GM12878 (cell line): ENCODE measurements around the gene B4GALNT2.

Experiments used
- ATF2 ChIP-seq: IDR thresholded peaks from 2 replicates; pipeline ENCODE4 v1.6.1; 2012; ENCODE audit warnings: low read length, inconsistent platforms
- CHD2 ChIP-seq: IDR thresholded peaks from 2 replicates; pipeline ENCODE4 v1.6.1; 2011; ENCODE audit warnings: low read depth, low read length, improper control_type of control experiment, borderline replicate concordance
- GABPA ChIP-seq: IDR thresholded peaks from 2 replicates; pipeline ENCODE4 v1.6.1; 2014; ENCODE audit warnings: antibody characterized with exemption, low read depth, mild to moderate bottlenecking, inconsistent platforms
- HDAC6 ChIP-seq: fragments of 200-600 bp; sonication (generic); IDR thresholded peaks from one replicate; pipeline ENCODE4 v1.8.0; 2017; ENCODE audit warnings: antibody characterized with exemption; ENCODE audit not compliant: unreplicated experiment
- KAT2A ChIP-seq: conservative IDR thresholded peaks from 2 replicates; pipeline ENCODE4 v1.6.1; 2011; ENCODE audit warnings: low read depth, low read length; ENCODE audit not compliant: control insufficient read depth
- MYB ChIP-seq: fragments of 150-350 bp; IDR thresholded peaks from 2 replicates; pipeline ENCODE4 v1.6.1; 2014; ENCODE audit warnings: mild to moderate bottlenecking, low read depth, low read length, borderline replicate concordance
- PKNOX1 ChIP-seq: fragments of 450-650 bp; IDR thresholded peaks from 2 replicates; pipeline ENCODE4 v1.6.1; 2016; ENCODE audit warnings: mild to moderate bottlenecking
- POLR2A ChIP-seq: IDR thresholded peaks from 2 replicates; pipeline ENCODE4 v1.6.1; 2011; ENCODE audit warnings: low read depth, mild to moderate bottlenecking, low read length
- RB1 ChIP-seq: fragments of 450-650 bp; formaldehyde crosslinking; IDR thresholded peaks from 2 replicates; pipeline ENCODE4 v1.6.1; 2017; ENCODE audit warnings: mild to moderate bottlenecking, borderline replicate concordance
- TF ChIP-seq, protein P1 (sequence below), 3 experiments: IDR thresholded peaks in 2 of 3; conservative IDR thresholded peaks in 1 of 3; 2 replicates each; pipeline ENCODE4 v1.5.1; 2011; ENCODE audit warnings: low read depth in 3 of 3, low read length in 3 of 3, mild to moderate bottlenecking in 3 of 3, control low read depth in 2 of 3, moderate library complexity in 2 of 3, inconsistent platforms in 1 of 3, mixed read lengths in 1 of 3; ENCODE audit not compliant: control insufficient read depth in 2 of 3, insufficient read depth in 1 of 3; ENCODE audit errors: extremely low read depth in 1 of 3
- TF ChIP-seq, protein P2 (sequence below): IDR thresholded peaks from 2 replicates; pipeline ENCODE4 v1.6.1; 2011; ENCODE audit warnings: borderline replicate concordance, low read depth, mild to moderate bottlenecking, moderate library complexity, low read length; ENCODE audit not compliant: insufficient read depth, poor library complexity, severe bottlenecking

GRCh38 chr17:49193513-49194296 lies 61.1 kb downstream of the B4GALNT2 start:
- TF ChIP-seq, protein P1, sequence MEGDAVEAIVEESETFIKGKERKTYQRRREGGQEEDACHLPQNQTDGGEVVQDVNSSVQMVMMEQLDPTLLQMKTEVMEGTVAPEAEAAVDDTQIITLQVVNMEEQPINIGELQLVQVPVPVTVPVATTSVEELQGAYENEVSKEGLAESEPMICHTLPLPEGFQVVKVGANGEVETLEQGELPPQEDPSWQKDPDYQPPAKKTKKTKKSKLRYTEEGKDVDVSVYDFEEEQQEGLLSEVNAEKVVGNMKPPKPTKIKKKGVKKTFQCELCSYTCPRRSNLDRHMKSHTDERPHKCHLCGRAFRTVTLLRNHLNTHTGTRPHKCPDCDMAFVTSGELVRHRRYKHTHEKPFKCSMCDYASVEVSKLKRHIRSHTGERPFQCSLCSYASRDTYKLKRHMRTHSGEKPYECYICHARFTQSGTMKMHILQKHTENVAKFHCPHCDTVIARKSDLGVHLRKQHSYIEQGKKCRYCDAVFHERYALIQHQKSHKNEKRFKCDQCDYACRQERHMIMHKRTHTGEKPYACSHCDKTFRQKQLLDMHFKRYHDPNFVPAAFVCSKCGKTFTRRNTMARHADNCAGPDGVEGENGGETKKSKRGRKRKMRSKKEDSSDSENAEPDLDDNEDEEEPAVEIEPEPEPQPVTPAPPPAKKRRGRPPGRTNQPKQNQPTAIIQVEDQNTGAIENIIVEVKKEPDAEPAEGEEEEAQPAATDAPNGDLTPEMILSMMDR (IDR thresholded peaks at IDR 0.05 in 2 of 3, conservative IDR thresholded peaks at IDR 0.05 in 1 of 3; ENCODE audit: control insufficient read depth in 2 of 3, extremely low read depth in 1 of 3, insufficient read depth in 1 of 3, low read depth in 3 of 3, low read length in 3 of 3), result no peak
- TF ChIP-seq GABPA (no peak), HDAC6 (no peak), CHD2 (no peak), KAT2A (no peak), ATF2 (peak; percentile 82), MYB (no peak), RB1 (no peak), POLR2A (peak; percentile 59), PKNOX1 (peak; percentile 97)
- TF ChIP-seq, protein P2, sequence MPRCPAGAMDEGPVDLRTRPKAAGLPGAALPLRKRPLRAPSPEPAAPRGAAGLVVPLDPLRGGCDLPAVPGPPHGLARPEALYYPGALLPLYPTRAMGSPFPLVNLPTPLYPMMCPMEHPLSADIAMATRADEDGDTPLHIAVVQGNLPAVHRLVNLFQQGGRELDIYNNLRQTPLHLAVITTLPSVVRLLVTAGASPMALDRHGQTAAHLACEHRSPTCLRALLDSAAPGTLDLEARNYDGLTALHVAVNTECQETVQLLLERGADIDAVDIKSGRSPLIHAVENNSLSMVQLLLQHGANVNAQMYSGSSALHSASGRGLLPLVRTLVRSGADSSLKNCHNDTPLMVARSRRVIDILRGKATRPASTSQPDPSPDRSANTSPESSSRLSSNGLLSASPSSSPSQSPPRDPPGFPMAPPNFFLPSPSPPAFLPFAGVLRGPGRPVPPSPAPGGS, result peak; percentile 44
